Stimulated activated naive B cell treated with anti-CD40 and anti-IgM and Interleukin-4, amounts not matched to agents 10 μg/mL and 1 μg/mL and 100 μg/mL, for 72 hours (primary cell): ENCODE data around the gene NR6A1.
A peak's percentile ranks its signal among the peaks of the same experiment; 100 is the strongest.

Source experiments
- ATAC-seq, 2 donors: fragments of 150-1000 bp; cut with Tn5 transposase; replicated peaks; 2 replicates each; pipeline ENCODE4 v1.10.0; 2021; ENCODE audit warnings: moderate library complexity in 1 of 2
- DNase-seq: peaks from one replicate; pipeline ENCODE4 v3.0.0; 2021
- H3K27ac Mint-ChIP-seq: one replicate; pipeline ENCODE4 v1.8.0; 2022; ENCODE audit warnings: mild to moderate bottlenecking, mixed read lengths
- H3K27me3 Mint-ChIP-seq, 2 donors: one replicate each; pipeline ENCODE4 v1.8.0; 2022; ENCODE audit warnings: mixed read lengths in 2 of 2
- H3K36me3 Mint-ChIP-seq, 2 donors: one replicate each; pipeline ENCODE4 v1.8.0; 2022; ENCODE audit warnings: mixed read lengths in 2 of 2, mild to moderate bottlenecking in 1 of 2
- H3K4me1 Mint-ChIP-seq, 2 donors: one replicate each; pipeline ENCODE4 v1.8.0; 2022; ENCODE audit warnings: mixed read lengths in 2 of 2, mild to moderate bottlenecking in 1 of 2
- H3K4me3 Mint-ChIP-seq, 2 donors: one replicate each; pipeline ENCODE4 v1.8.0; 2022; ENCODE audit warnings: mild to moderate bottlenecking in 2 of 2, mixed read lengths in 2 of 2, moderate library complexity in 1 of 2
- H3K9me3 Mint-ChIP-seq, 2 donors: one replicate each; pipeline ENCODE4 v1.8.0; 2022; ENCODE audit warnings: mixed read lengths in 2 of 2, mild to moderate bottlenecking in 1 of 2

Gene NR6A1

DNA sequence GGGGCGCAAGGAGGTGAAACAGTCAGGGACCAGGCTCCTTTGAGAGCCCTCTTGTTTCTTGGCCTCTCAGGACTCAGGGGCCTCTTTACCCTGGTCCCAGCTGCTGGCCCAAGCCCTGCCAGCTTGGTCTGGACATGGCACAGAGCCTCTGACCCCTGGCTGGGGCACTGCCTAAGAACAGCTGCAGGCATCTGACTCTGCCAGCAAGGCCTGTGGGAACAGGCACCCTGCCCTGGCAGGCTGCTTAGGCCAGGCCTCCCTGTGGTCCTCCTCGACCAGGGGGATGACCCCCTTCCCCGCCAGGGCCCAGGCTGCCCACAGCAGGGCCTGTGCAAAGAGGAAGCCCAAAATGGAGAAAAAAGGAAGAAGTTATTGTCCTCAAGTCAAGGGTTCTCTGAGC, 31.3 kb upstream of the NR6A1 start:
- no peak overlapping the region for H3K4me3 Mint-ChIP-seq
- DNase-seq (no peak), ATAC-seq (no peak)
- peaks cover 31 to 50% of the 10 kb centered on the region in 2 donors for H3K4me1 Mint-ChIP-seq
- H3K9me3 Mint-ChIP-seq: no peaks in the 10 kb centered on the region
- H3K27me3 Mint-ChIP-seq: no peaks in the 10 kb centered on the region
- H3K36me3 Mint-ChIP-seq: no peaks in the 10 kb centered on the region
- peak overlapping the region; percentile 68 for H3K27ac Mint-ChIP-seq

DNA sequence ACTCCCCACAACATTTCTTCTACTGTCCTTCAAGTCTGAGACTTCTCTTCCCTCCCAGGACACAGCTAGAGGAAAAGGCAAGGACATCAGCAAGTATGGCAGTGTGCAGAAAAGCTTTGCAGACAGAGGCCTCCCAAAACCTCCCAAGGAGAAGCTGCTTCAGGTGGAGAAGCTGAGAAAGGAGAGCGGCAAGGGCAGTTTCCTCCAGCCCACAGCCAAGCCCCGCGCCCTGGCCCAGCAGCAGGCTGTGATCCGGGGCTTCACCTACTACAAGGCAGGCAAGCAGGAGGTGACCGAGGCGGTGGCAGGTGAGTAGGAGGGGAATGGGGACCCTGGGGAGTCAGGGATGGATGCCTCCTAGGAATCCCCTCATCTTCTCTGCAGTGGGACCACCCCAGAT, 30.2 kb upstream of the NR6A1 start:
- no peaks in the 10 kb centered on the region for H3K36me3 Mint-ChIP-seq
- H3K4me1 Mint-ChIP-seq: peaks cover 31 to 54% of the 10 kb centered on the region in 2 donors
- ATAC-seq (no peak), DNase-seq (no peak)
- no peaks in the 10 kb centered on the region for H3K9me3 Mint-ChIP-seq
- no peak overlapping the region for H3K4me3 Mint-ChIP-seq
- no peaks in the 10 kb centered on the region for H3K27me3 Mint-ChIP-seq
- peak overlapping the region; percentile 98 for H3K27ac Mint-ChIP-seq

DNA sequence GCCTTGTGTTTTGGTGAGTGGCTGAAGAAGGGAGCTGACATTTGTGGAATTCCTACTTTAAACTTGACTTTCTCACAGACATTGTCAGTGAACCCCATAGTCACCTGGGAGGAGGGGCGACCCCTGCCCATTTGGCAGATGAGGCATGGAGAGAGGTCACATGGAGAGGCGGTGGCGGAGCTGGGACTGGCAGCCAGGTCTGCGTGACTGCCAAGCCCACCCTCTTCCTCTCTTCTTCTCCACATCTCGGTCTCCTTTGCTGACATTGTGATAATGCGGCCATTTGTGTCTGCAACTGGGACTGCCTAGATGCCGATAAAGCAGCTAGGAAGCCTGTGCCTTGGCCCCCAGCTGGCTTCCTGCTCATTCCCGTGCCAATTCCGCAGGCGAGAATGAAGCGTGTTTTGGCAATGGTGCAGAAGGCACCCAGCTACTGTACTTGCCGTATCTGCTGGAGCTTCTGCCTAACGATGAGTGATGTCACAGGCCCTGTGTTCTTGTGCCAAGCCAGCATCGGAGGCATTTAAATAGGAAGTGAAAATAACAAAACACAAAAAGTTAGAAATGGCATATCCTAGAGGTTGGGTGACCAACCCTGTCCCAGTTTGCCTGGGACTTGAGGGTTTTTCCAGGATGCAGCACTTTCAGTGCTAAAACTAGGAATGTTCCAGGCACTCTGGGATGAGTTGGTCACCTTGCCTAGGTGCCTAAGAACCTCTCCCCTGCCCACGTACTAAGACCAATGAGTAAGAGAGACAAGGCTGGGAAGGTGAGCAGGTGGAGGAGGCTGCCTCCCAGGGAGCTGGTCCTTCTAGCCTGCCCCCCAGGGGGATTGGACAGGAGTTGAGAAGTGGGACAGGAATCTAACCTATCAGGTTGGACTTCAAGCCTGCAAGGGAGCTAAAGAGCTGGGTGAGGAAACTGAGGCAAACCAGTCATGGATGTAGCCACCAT, 29.5 kb upstream of the NR6A1 start:
- no peaks in the 10 kb centered on the region for H3K27me3 Mint-ChIP-seq
- peaks cover 36 to 62% of the 10 kb centered on the region in 2 donors for H3K4me1 Mint-ChIP-seq
- no peaks in the 10 kb centered on the region for H3K9me3 Mint-ChIP-seq
- H3K4me3 Mint-ChIP-seq: peak overlapping the region; percentile 58 to 63
- ATAC-seq: peak; percentile 97 to 98
- peak overlapping the region; percentile 98 for H3K27ac Mint-ChIP-seq
- DNase-seq: peak; percentile 53
- H3K36me3 Mint-ChIP-seq: no peaks in the 10 kb centered on the region

DNA sequence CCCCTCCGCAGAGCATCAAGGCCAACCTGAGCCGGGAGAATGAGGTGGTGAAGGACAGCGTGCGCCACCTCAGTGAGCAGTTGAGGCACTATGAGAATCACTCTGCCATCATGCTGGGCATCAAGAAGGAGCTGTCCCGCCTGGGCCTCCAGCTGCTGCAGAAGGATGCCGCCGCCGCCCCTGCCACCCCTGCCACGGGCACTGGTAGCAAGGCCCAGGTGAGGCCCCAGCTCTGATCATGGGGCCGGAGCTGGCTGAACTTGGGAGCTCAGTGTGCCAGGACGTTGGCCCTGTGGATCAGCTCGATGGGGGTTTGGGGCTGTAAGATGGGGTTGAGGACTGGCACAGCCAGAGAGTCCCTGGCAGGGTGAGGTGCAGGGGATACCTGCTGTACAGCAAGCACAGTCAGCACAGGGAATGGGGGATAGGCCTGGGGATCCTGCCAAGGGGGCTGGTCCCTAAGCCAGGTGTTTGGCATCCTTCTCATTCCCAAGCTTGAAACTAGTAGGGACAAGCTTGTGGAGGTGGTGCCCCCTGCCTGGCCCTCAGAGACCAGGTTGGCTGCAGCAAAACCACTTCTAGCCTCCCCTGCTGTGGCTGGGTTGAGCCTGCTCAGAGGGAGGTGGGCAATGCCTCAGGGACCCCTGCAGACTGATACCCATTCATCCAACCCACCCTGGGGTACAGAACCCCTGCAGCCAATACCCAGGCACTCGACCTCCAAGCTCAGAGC, 28.3 kb upstream of the NR6A1 start:
- no peak for DNase-seq
- Mint-ChIP-seq H3K27ac (peak overlapping the region; percentile 98), H3K4me1 (peaks cover 36 to 68% of the 10 kb centered on the region in 2 donors), H3K27me3 (no peaks in the 10 kb centered on the region), H3K9me3 (no peaks in the 10 kb centered on the region), H3K4me3 (no peak overlapping the region), H3K36me3 (no peaks in the 10 kb centered on the region)
- no peak for ATAC-seq

DNA sequence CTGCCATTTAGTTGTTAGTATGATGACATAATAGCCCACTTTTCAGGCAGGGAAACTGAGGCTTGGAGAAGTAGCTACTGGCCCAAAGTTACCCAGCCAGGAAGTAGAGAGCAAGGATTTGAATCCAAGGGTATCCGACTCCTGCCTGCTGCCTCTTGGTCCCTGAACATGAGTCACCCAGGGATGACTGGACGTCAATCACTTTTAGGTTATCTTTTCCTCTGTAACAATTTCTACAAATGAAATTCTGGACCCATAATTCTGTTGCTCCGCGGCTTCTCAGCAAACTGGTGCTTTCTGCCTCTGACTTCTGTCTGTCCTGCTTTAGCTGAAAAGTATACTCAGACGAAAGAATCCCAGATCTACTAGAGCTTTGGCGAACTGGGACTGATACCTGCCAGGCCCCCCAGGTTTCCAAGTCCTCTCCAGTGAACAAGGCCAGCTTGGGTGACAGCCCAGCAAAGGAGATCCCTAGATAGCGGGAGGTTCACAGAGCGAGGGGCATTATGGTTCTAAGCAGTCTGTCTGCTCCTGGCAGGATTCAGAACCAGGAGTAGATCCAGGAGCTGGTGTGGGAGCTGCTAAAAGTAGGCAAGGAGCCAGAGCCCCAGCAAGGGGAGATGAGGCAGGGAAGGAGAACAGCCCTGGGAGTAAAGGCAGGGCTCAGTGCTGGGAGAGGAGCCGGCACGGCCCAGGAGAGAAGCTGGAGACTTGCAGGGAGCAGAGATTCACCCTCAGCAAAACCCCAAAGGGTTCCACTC, 26.4 kb upstream of the NR6A1 start:
- DNase-seq (no peak), ATAC-seq (no peak)
- no peak overlapping the region for H3K4me3 Mint-ChIP-seq
- peak overlapping the region; percentile 80 for H3K27ac Mint-ChIP-seq
- H3K36me3 Mint-ChIP-seq: no peaks in the 10 kb centered on the region
- H3K9me3 Mint-ChIP-seq: no peaks in the 10 kb centered on the region
- H3K4me1 Mint-ChIP-seq: peaks cover 35 to 67% of the 10 kb centered on the region in 2 donors
- no peaks in the 10 kb centered on the region for H3K27me3 Mint-ChIP-seq

DNA sequence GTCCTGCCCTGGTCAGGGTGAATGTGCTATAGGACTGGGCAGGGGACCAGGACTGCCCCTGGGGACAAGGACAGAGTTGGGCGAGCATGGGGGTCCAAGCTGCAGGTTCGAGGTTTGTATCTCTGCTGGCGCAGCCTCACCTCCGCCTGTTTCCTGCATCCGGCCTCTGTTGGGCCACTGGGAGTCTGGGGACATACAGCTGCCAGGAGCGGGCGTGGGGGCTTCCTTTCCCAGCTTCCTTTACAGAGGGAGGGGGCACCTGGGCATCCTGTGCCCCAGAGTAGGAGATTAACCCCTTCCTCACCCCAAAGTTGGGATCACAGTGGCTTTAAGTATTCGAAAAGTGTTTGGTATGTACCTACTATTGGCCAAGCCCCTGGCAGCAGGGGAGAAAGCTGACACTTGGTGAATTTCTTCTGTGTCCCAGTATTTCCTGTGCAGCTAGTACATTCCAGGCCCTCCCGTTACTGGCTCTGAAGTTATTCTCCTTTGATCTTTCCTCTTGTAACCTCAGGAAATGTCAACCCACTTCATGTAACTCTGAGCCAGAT, 24.8 kb upstream of the NR6A1 start:
- H3K4me1 Mint-ChIP-seq: peaks cover 32 to 66% of the 10 kb centered on the region in 2 donors
- no peak overlapping the region for H3K27ac Mint-ChIP-seq
- DNase-seq (no peak), ATAC-seq (no peak)
- H3K9me3 Mint-ChIP-seq: no peaks in the 10 kb centered on the region
- no peaks in the 10 kb centered on the region for H3K36me3 Mint-ChIP-seq
- no peaks in the 10 kb centered on the region for H3K27me3 Mint-ChIP-seq
- no peak overlapping the region for H3K4me3 Mint-ChIP-seq

DNA sequence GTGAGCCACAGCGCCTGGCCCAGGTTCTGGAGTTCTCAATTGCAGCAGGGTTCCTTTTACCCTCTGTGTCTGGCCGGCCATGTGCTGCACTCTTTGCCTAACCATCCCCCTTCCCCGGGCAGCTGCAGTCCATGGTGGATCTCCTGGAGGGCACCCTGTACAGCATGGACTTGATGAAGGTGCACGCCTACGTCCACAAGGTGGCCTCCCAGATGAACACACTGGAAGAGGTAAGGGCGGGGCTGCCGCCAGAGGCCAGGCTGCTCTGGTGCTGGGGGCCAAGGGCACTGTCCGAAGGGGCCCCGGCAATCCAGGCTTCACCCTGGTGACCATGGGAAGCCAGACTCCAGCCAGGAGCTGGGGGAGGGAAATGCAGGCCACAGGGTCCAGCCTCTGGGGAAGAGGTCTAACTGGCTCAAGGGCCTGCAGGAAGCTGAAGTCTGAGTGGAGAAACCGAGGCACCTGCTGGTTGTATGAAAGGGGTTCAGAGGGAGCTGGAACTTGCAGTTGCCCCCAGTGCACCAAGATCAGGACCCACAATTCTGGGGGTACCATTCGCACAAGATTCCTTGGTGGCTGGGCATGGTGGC, 23.9 kb upstream of the NR6A1 start:
- Mint-ChIP-seq H3K4me1 (peaks cover 26 to 59% of the 10 kb centered on the region in 2 donors), H3K27me3 (no peaks in the 10 kb centered on the region), H3K4me3 (no peak overlapping the region), H3K27ac (peak overlapping the region; percentile 63), H3K9me3 (no peaks in the 10 kb centered on the region), H3K36me3 (no peaks in the 10 kb centered on the region)
- DNase-seq (no peak), ATAC-seq (no peak)

DNA sequence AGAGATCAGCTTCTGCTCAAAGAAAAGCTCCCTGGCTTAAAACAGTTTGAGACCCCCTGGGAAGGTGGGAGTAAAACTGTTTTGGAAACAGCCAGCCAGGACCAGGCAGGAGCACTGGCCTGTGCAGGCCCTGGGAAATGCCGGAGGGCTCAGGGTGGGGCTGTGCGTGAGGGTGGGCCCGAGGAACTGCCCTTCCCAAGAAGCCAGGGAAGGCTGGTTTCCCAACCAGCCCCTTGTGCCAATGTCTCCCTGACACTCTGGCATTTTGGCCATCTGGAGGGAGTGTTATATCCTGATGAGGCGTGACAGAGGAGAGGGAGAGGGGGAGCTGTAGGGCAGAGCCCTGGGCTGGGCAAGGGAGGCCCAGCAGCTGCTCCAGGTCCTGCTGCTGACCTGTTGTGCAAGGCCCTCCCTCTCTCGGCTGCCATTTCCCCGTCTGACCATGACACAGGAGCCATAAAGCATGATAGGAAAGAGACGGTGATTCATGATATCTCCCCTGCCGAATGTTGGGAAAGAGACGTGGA, 22.0 kb upstream of the NR6A1 start:
- Mint-ChIP-seq H3K4me1 (peaks cover 17 to 41% of the 10 kb centered on the region in 2 donors), H3K27me3 (no peaks in the 10 kb centered on the region), H3K4me3 (no peak overlapping the region), H3K9me3 (no peaks in the 10 kb centered on the region), H3K36me3 (no peaks in the 10 kb centered on the region), H3K27ac (no peak overlapping the region)
- ATAC-seq (no peak), DNase-seq (no peak)

DNA sequence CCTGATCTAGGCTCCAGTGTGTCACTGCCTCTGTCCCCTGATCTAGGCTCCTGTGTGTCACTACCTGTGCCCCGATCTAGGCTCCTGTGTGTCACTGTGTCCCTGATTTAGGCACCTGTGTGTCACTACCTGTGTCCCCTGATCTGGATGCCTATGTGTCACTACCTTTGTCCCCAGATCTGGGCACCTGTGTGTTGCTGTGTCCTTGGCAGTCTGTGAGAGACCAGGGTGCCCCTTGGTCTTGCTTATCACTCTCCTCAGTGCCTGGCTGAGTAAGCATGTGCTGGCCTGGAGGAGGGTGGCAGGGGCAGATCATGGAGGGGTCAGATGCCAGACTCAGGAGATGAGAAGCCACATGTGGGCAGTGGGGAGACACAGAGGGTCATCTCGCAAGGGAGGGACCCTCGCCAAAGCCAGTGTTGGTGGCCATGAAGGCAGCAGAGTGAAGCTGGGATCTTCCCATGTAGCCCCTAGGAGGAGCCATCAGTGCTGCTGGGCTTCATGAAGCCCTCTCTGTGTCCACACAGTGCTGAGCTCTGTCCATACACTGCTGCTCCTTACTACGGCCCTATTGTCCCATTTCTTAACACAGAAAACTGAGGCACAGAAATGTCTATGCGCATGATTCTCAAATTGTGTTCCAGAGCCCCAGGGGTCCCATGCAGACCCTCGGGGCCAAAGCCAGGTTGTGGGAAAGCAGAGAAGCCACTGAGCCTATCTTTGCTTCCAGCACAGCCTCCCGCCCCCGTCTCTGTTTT, 21.3 kb upstream of the NR6A1 start:
- Mint-ChIP-seq H3K4me1 (peaks cover 17 to 35% of the 10 kb centered on the region in 2 donors), H3K27ac (peak overlapping the region; percentile 75), H3K4me3 (no peak overlapping the region), H3K36me3 (no peaks in the 10 kb centered on the region), H3K27me3 (no peaks in the 10 kb centered on the region), H3K9me3 (no peaks in the 10 kb centered on the region)
- DNase-seq (no peak), ATAC-seq (no peak)

DNA sequence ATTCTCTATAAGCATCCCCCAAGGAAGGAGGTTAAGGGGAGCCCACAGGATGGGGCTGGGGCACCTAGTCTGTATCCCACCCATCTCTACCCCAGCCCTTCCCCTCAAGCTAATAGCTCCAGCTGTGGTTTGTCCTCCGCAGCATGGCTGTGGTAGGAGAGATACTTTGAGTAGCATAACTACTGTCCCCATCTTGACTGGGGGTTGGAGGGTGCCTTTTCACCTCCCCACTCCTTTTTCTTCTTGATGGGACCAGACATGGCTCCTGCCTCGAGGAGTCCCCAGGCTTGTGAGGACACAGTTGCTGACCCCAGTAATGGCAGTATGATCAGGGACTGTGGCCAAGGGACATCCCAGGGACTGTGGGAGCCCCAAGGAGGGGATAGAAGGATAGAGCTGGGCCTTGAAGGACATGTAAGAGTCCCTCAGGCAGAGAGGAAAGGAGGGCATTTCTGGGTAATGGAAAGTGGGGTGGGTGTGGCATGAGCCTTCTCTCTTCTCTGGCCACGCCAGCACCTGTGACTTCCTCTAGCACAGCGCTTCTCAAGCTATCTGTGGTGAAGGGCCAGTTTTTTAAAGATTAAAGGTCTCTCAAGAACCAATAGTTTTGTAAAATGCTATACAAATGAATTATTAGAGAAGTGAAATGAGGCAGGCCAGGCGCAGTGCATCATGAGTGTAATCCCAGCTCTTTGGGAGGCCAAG, 19.8 kb upstream of the NR6A1 start:
- ATAC-seq: peak; percentile 82 to 89
- no peak overlapping the region for H3K4me3 Mint-ChIP-seq
- no peaks in the 10 kb centered on the region for H3K27me3 Mint-ChIP-seq
- H3K9me3 Mint-ChIP-seq: no peaks in the 10 kb centered on the region
- no peaks in the 10 kb centered on the region for H3K36me3 Mint-ChIP-seq
- H3K4me1 Mint-ChIP-seq: peaks cover 15 to 27% of the 10 kb centered on the region in 2 donors
- H3K27ac Mint-ChIP-seq: peak overlapping the region; percentile 32
- DNase-seq: no peak

DNA sequence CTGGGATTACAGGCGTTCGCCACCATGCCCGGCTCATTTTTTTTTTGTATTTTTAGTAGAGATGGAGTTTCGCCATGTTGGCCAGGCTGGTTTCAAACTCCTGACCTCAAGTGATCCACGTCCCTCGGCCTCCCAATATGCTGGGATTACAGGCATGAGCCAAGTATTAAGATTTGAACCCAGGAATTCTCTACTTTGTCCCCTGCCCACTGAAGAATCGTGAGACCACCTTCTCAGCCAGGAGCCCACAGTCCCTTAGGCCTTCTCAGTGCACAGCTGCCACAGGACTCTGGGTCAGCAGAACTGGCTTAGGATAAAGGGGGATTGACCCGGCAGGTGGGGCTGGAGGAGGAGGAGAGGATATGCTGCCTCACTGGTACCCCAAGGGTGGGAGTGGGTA, 19.2 kb upstream of the NR6A1 start:
- no peak for ATAC-seq
- no peaks in the 10 kb centered on the region for H3K9me3 Mint-ChIP-seq

DNA sequence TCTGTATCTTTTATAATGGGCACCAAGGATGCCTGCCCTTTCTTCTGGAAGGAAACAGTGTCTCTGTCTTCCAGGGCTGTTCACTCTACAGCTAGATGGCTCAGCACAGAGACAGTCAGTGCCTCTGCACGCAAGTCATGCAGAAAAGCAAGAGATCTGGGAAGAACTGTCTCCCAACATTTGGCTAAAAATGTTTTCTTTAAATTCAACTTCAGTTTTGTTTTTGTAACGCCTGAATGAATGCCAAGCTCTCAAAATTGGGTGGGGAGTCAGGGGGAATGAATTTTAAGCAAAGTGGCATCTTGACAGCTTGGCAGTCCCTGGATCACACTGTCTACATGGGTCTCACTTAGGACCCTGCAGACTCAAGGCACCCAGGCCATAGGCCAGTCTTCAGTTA, 18.4 kb upstream of the NR6A1 start:
- Mint-ChIP-seq H3K27ac (no peak overlapping the region), H3K36me3 (no peaks in the 10 kb centered on the region), H3K4me3 (no peak overlapping the region), H3K4me1 (peaks cover 12 to 18% of the 10 kb centered on the region in 2 donors), H3K27me3 (no peaks in the 10 kb centered on the region), H3K9me3 (no peaks in the 10 kb centered on the region)
- ATAC-seq (no peak), DNase-seq (no peak)

More for the DNA sequence above, 19.2 kb upstream of the NR6A1 start:
- Mint-ChIP-seq H3K27ac (no peak overlapping the region), H3K36me3 (no peaks in the 10 kb centered on the region), H3K4me3 (no peak overlapping the region), H3K4me1 (peaks cover 12 to 21% of the 10 kb centered on the region in 2 donors), H3K27me3 (no peaks in the 10 kb centered on the region)
- DNase-seq: no peak
